DND-41 (cell line): Measurements from ENCODE around the gene DDN.

Source experiments
- ATAC-seq: fragments of 200-7000 bp; cut with Tn5 transposase; 3 replicates; pipeline ENCODE4 v1.9.1; 2021; ENCODE audit warnings: low read depth; ENCODE audit not compliant: insufficient read depth
- DNase-seq: peaks from one replicate; pipeline ENCODE4 v3.0.0-alpha.2; 2020
- H2AFZ ChIP-seq: 2 replicates; pipeline ENCODE4 v1.6.0; 2012; ENCODE audit warnings: low read depth, low read length
- H3K27ac ChIP-seq: 2 replicates; pipeline ENCODE4 v1.5.1; 2012; ENCODE audit warnings: low read length, inconsistent platforms
- H3K27me3 ChIP-seq: fragments of 200-600 bp; sonication (generic); 2 replicates; pipeline ENCODE4 v1.6.0; 2012; ENCODE audit warnings: low read length, mild to moderate bottlenecking, inconsistent platforms; ENCODE audit not compliant: insufficient read depth, poor library complexity
- H3K36me3 ChIP-seq: 2 replicates; pipeline ENCODE4 v1.5.1; 2012; ENCODE audit warnings: low read length, inconsistent platforms; ENCODE audit not compliant: insufficient read depth
- H3K4me1 ChIP-seq: 2 replicates; pipeline ENCODE4 v1.5.1; 2012; ENCODE audit warnings: mild to moderate bottlenecking, low read length; ENCODE audit not compliant: insufficient read depth
- H3K4me2 ChIP-seq: 2 replicates; pipeline ENCODE4 v1.6.0; 2012; ENCODE audit warnings: mild to moderate bottlenecking, moderate library complexity, low read length, inconsistent platforms; ENCODE audit not compliant: insufficient read depth
- H3K4me3 ChIP-seq, 2 experiments: fragments of 200-600 bp in 1 of 2; shearing (Covaris generic) in 1 of 2; 2 replicates each; pipeline ENCODE4 v1.5.1; 2012 to 2016; ENCODE audit warnings: inconsistent platforms in 2 of 2, low read length in 2 of 2, mild to moderate bottlenecking in 2 of 2, low read depth in 1 of 2, moderate library complexity in 1 of 2
- H3K79me2 ChIP-seq: 2 replicates; pipeline ENCODE4 v1.6.0; 2012; ENCODE audit warnings: low read length, inconsistent platforms; ENCODE audit not compliant: insufficient read depth
- H3K9ac ChIP-seq: 2 replicates; pipeline ENCODE4 v1.6.0; 2012; ENCODE audit warnings: low read depth, mild to moderate bottlenecking, inconsistent platforms, low read length, moderate library complexity
- H3K9me3 ChIP-seq: 2 replicates; pipeline ENCODE4 v1.5.1; 2012; ENCODE audit warnings: low read length, moderate library complexity, mild to moderate bottlenecking, inconsistent platforms; ENCODE audit not compliant: insufficient read depth, severe bottlenecking
- H4K20me1 ChIP-seq: 2 replicates; pipeline ENCODE4 v1.6.0; 2012; ENCODE audit warnings: low read length; ENCODE audit not compliant: insufficient read depth
- CTCF ChIP-seq: IDR thresholded peaks from 2 replicates; pipeline ENCODE4 v1.5.1; 2012; ENCODE audit warnings: borderline replicate concordance, low read length, moderate library complexity, mild to moderate bottlenecking; ENCODE audit not compliant: poor library complexity, severe bottlenecking; ENCODE audit errors: extremely low read depth
- EZH2 ChIP-seq: IDR thresholded peaks from 3 replicates; pipeline ENCODE4 v1.6.1; 2012; ENCODE audit warnings: borderline replicate concordance, low read depth, mild to moderate bottlenecking, moderate library complexity, low read length, inconsistent platforms; ENCODE audit not compliant: severe bottlenecking

DDN gene

GRCh38 chr12:48977290-48978281 lies 21.6 kb downstream of the DDN start:
- Histone ChIP-seq H3K9ac (no peak overlapping the region), H3K79me2 (no peaks in the 10 kb centered on the region), H3K36me3 (no peaks in the 10 kb centered on the region), H3K4me3 (no peak overlapping the region), H4K20me1 (no peaks in the 10 kb centered on the region), H3K4me2 (peak overlapping the region; percentile 55), H3K27ac (no peak overlapping the region), H2AFZ (no peak overlapping the region; the same call in 1 of the 2 replicates), H3K27me3 (peaks cover 44% of the 10 kb centered on the region), H3K4me1 (peaks cover 9% of the 10 kb centered on the region), H3K9me3 (no peaks in the 10 kb centered on the region)
- peak; percentile 40 for TF ChIP-seq EZH2
- TF ChIP-seq CTCF: peak; percentile 71
- ATAC-seq (peak; percentile 94), DNase-seq (peak; percentile 73)

GRCh38 chr12:48973941-48974673 lies 25.1 kb downstream of the DDN start:
- Histone ChIP-seq H2AFZ (no peak overlapping the region), H3K36me3 (no peaks in the 10 kb centered on the region), H3K9me3 (no peaks in the 10 kb centered on the region), H3K9ac (no peak overlapping the region), H3K27me3 (peaks cover 59% of the 10 kb centered on the region), H3K4me1 (peaks cover 25% of the 10 kb centered on the region), H3K4me3 (no peak overlapping the region), H4K20me1 (peaks cover 11% of the 10 kb centered on the region), H3K27ac (no peak overlapping the region), H3K79me2 (no peaks in the 10 kb centered on the region), H3K4me2 (no peak overlapping the region)
- DNase-seq: no peak
- TF ChIP-seq CTCF (peak; percentile 46), EZH2 (no peak)
- ATAC-seq: no peak

DNA sequence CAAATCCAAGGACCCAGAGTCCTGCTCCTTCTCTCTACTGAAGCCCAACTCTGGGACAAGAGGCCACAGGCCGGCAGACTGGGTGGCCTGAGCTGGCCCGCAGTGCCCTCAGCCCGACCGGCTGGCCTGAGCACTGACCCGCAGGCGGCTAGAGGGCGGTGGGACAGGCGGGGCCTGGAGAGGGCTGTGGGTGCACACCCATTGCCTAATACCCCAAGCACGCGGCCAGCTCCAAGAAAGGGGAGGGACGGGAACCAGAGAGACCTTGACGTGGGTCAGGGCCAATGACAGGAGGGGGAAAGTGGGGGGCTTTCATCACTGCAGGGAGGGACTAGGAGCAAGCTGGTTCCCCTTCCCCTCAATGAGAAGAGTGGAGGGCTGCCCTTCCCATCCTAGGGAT lies 25.6 kb downstream of the DDN start:
- Histone ChIP-seq H3K27ac (no peak overlapping the region), H3K9me3 (no peaks in the 10 kb centered on the region), H4K20me1 (peaks cover 11% of the 10 kb centered on the region), H3K4me1 (peaks cover 25% of the 10 kb centered on the region), H3K4me3 (no peak overlapping the region), H3K79me2 (no peaks in the 10 kb centered on the region), H3K9ac (no peak overlapping the region), H3K4me2 (no peak overlapping the region), H2AFZ (no peak overlapping the region), H3K27me3 (peaks cover 56% of the 10 kb centered on the region), H3K36me3 (no peaks in the 10 kb centered on the region)
- no peak for ATAC-seq
- no peak for DNase-seq
- TF ChIP-seq CTCF (no peak), EZH2 (no peak)
